ENCODE measurements around the gene TBC1D9B. TPM values are rescaled to one million over a fixed set of nuclear protein-coding genes. Genes with fewer than 3 reads are reported as not detected.

TBC1D9B gene
- total and polyA plus RNA-seq, 2 of the 13 experiments (the other 11 are each of a cell fraction or from before 2014, with no cell fraction given), result 35.0 to 50.0 TPM

GRCh38 chr5:179818746-179819295 lies 88.9 kb downstream of the TBC1D9B start (continued):
- TF ChIP-seq ZBTB25 (CRISPR knock-in tag; IDR thresholded peaks at IDR 0.05) (peak; percentile 92), CBFB (CRISPR knock-in tag; IDR thresholded peaks at IDR 0.05) (peak; percentile 80; the same call in 1 of the 2 replicates), ZNF891 (CRISPR knock-in tag; IDR thresholded peaks at IDR 0.05) (peak; percentile 75), ZNF782 (CRISPR knock-in tag; IDR thresholded peaks at IDR 0.05; ENCODE audit: borderline replicate concordance) (0 out of 2 replicates have a peak, but pooled peaks have one; percentile 19), RXRB (CRISPR knock-in tag; IDR thresholded peaks at IDR 0.05; ENCODE audit: borderline replicate concordance) (peak; percentile 99), ZBTB7A (CRISPR knock-in tag; IDR thresholded peaks at IDR 0.05) (peak; percentile 59; the same call in 1 of the 2 replicates), HDAC1 (CRISPR knock-in tag; IDR thresholded peaks at IDR 0.05) (peak; percentile 96), ZNF451 (CRISPR knock-in tag; IDR thresholded peaks at IDR 0.05) (0 out of 2 replicates have a peak, but pooled peaks have one; percentile 25), ZBTB34 (CRISPR knock-in tag; IDR thresholded peaks at IDR 0.05) (peak; percentile 66; the same call in 1 of the 2 replicates), ZNF841 (CRISPR knock-in tag; IDR thresholded peaks at IDR 0.05; ENCODE audit: borderline replicate concordance) (0 out of 2 replicates have a peak, but pooled peaks have one; percentile 67), ZBTB43 (CRISPR knock-in tag; conservative IDR thresholded peaks at IDR 0.05) (0 out of 2 replicates have a peak, but pooled peaks have one; percentile 23), KAT7 (CRISPR knock-in tag; IDR thresholded peaks at IDR 0.05; ENCODE audit: borderline replicate concordance) (peak; percentile 39; the same call in 1 of the 2 replicates), ZNF143 (CRISPR knock-in tag; IDR thresholded peaks at IDR 0.05) (peak; percentile 36), XRCC5 (optimal IDR thresholded peaks at IDR 0.05; ENCODE audit: low read length) (peak; percentile 47), POLR2A (IDR thresholded peaks at IDR 0.05; ENCODE audit: insufficient read depth in 1 of 2, low read depth in 2 of 2, low read length in 2 of 2) (peak in 1 of 2 experiments; percentile 72; a peak in 1 of 4 replicates), ZNF781 (CRISPR knock-in tag; IDR thresholded peaks at IDR 0.05; ENCODE audit: borderline replicate concordance, not compliant biosample characterization) (peak; percentile 35), ZNF687 (CRISPR knock-in tag; IDR thresholded peaks at IDR 0.05) (peak; percentile 87), TFDP2 (CRISPR knock-in tag; IDR thresholded peaks at IDR 0.05) (peak; percentile 93)

Data from HepG2 (cell line).